Fibroblast of mammary gland (primary cell): ENCODE data around the gene CDR2L.
A peak's percentile ranks its signal among the peaks of the same experiment; 100 is the strongest.
"Not testable (repeated sequence)": the region's sequence is repeated elsewhere in the genome, so short reads cannot be mapped to it uniquely, and the experiment has no call there.

ENCODE experiments used
- DNase-seq: peaks from one replicate; pipeline ENCODE4 v3.0.0-alpha.2; 2010; ENCODE audit warnings: low read depth
- H3K4me3 ChIP-seq: 2 replicates; pipeline ENCODE4 v1.5.1; 2011; ENCODE audit warnings: low read depth, mild to moderate bottlenecking, low read length, moderate library complexity; ENCODE audit not compliant: control insufficient read depth
- CTCF ChIP-seq: conservative IDR thresholded peaks from 2 replicates; pipeline ENCODE4 v1.5.1; 2011; ENCODE audit warnings: low read depth, low read length, inconsistent platforms; ENCODE audit not compliant: control insufficient read depth, insufficient read depth

The CDR2L gene

GRCh38 chr17:74981979-74982662 lies 5.3 kb upstream of the CDR2L start:
- TF ChIP-seq CTCF: no peak
- H3K4me3 ChIP-seq: peak overlapping the region; percentile 65
- DNase-seq: peak; percentile 64

GRCh38 chr17:74982663-74983313 lies 4.6 kb upstream of the CDR2L start:
- H3K4me3 ChIP-seq: peak overlapping the region; percentile 65
- not testable (repeated sequence) for DNase-seq

GRCh38 chr17:74986206-74986576 lies 1.2 kb upstream of the CDR2L start:
- no peak for DNase-seq
- H3K4me3 ChIP-seq: no peak overlapping the region
- TF ChIP-seq CTCF: no peak

GRCh38 chr17:74987909-74988711 lies 678 bp downstream of the CDR2L start:
- peak overlapping the region; percentile 77 for H3K4me3 ChIP-seq
- peak; percentile 72 for DNase-seq
- no peak for TF ChIP-seq CTCF

GRCh38 chr17:74990581-74991105 lies 3.2 kb downstream of the CDR2L start:
- no peak for DNase-seq
- TF ChIP-seq CTCF: no peak
- H3K4me3 ChIP-seq: no peak overlapping the region

- no peak for TF ChIP-seq CTCF
- no peak for DNase-seq
Measured at GRCh38 chr17:74992223-74992622, 4.8 kb downstream of the CDR2L start.

GRCh38 chr17:74994440-74994839 lies 7.0 kb downstream of the CDR2L start:
- no peak for TF ChIP-seq CTCF
- peak; percentile 64 for DNase-seq
- H3K4me3 ChIP-seq: no peak overlapping the region

More at GRCh38 chr17:74992223-74992622, 4.8 kb downstream of the CDR2L start:
- H3K4me3 ChIP-seq: no peak overlapping the region
